OCI-LY1 (cell line): ENCODE measurements around the gene EPHA8.

Source experiments
- H2AFZ ChIP-seq: fragments of 200-600 bp; sonication (generic), shearing (Covaris generic); 2 replicates; pipeline ENCODE4 v1.6.0; 2014; ENCODE audit warnings: antibody characterized with exemption, mild to moderate bottlenecking, low read length
- H3F3A ChIP-seq: fragments of 200-600 bp; sonication (generic), shearing (Covaris generic); 2 replicates; pipeline ENCODE4 v1.6.0; 2014; ENCODE audit warnings: mild to moderate bottlenecking, antibody characterized with exemption, low read length, moderate library complexity; ENCODE audit not compliant: insufficient read depth
- H3K27ac ChIP-seq: fragments of 200-600 bp; sonication (generic); 2 replicates; pipeline ENCODE4 v1.5.1; 2014; ENCODE audit warnings: low read length, mixed run types, mild to moderate bottlenecking, low read depth; ENCODE audit not compliant: poor library complexity, severe bottlenecking
- H3K27me3 ChIP-seq: fragments of 200-600 bp; sonication (generic); 2 replicates; pipeline ENCODE4 v1.6.0; 2014; ENCODE audit warnings: antibody characterized with exemption, mild to moderate bottlenecking, low read length, moderate library complexity; ENCODE audit not compliant: insufficient read depth
- H3K36me3 ChIP-seq: fragments of 200-600 bp; sonication (generic); 2 replicates; pipeline ENCODE4 v1.6.1; 2014; ENCODE audit warnings: mild to moderate bottlenecking, antibody characterized with exemption, low read length, moderate library complexity, mixed read lengths; ENCODE audit not compliant: insufficient read depth
- H3K4me1 ChIP-seq: fragments of 200-600 bp; sonication (generic); 2 replicates; pipeline ENCODE4 v1.5.1; 2014; ENCODE audit warnings: mild to moderate bottlenecking, low read length, moderate library complexity; ENCODE audit not compliant: insufficient read depth, severe bottlenecking
- H3K4me2 ChIP-seq: fragments of 200-600 bp; sonication (generic), shearing (Covaris generic); 2 replicates; pipeline ENCODE4 v1.6.1; 2014; ENCODE audit warnings: low read length
- H3K4me3 ChIP-seq: fragments of 200-600 bp; sonication (generic); 2 replicates; pipeline ENCODE4 v1.5.1; 2014; ENCODE audit warnings: low read length, low read depth, mild to moderate bottlenecking, mixed read lengths; ENCODE audit not compliant: poor library complexity, severe bottlenecking
- H3K79me2 ChIP-seq: fragments of 200-600 bp; shearing (Covaris generic); 2 replicates; pipeline ENCODE4 v1.6.1; 2016; ENCODE audit warnings: mixed run types, low read length, mixed read lengths; ENCODE audit not compliant: insufficient read depth
- H3K9ac ChIP-seq: fragments of 200-600 bp; sonication (generic), shearing (Covaris generic); 2 replicates; pipeline ENCODE4 v1.6.1; 2014; ENCODE audit warnings: mild to moderate bottlenecking, low read length, mixed read lengths
- H3K9me2 ChIP-seq: fragments of 200-600 bp; sonication (generic), shearing (Covaris generic); 2 replicates; pipeline ENCODE4 v1.6.1; 2014; ENCODE audit warnings: low read depth, mild to moderate bottlenecking, low read length, mixed read lengths
- H3K9me3 ChIP-seq: fragments of 200-600 bp; shearing (Covaris generic); 2 replicates; pipeline ENCODE4 v1.6.1; 2014; ENCODE audit warnings: low read length, mixed read lengths
- H4K20me1 ChIP-seq: fragments of 200-600 bp; sonication (generic), shearing (Covaris generic); 2 replicates; pipeline ENCODE4 v1.6.0; 2016; ENCODE audit warnings: mild to moderate bottlenecking, low read length; ENCODE audit not compliant: insufficient read depth
- EZH2 ChIP-seq: fragments of 200-600 bp; sonication (generic), shearing (Covaris generic); IDR thresholded peaks from 2 replicates; pipeline ENCODE4 v1.8.0; 2017; ENCODE audit warnings: borderline replicate concordance, mixed run types, mild to moderate bottlenecking, antibody characterized with exemption, low read length, moderate library complexity, mixed read lengths
- TF ChIP-seq, protein P1 (sequence below): fragments of 200-600 bp; sonication (generic), shearing (Covaris generic); IDR thresholded peaks from 2 replicates; pipeline ENCODE4 v1.5.1; 2017; ENCODE audit warnings: mild to moderate bottlenecking, antibody characterized with exemption, low read length, moderate library complexity, mixed read lengths

Gene EPHA8

DNA sequence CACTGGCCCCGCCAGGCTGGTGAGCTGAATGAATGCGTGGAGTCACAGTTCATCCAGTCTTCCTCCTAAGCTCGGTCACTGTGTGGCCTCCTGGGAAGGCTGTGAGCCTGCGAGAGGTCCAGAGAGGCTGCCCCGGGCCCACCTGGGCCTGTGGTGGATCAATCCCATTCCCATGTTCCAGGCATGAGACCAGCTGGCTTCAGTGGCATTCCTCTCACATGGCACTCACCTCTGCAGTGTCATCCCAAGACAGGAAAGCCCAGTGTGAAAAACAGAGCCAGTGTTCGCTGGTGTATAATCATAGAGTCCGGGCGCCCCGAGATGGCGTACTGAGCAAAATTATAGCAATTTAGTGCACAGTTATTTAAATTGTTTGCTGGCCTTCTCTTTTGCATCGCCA, 37.6 kb upstream of the EPHA8 start:
- TF ChIP-seq, protein P1, sequence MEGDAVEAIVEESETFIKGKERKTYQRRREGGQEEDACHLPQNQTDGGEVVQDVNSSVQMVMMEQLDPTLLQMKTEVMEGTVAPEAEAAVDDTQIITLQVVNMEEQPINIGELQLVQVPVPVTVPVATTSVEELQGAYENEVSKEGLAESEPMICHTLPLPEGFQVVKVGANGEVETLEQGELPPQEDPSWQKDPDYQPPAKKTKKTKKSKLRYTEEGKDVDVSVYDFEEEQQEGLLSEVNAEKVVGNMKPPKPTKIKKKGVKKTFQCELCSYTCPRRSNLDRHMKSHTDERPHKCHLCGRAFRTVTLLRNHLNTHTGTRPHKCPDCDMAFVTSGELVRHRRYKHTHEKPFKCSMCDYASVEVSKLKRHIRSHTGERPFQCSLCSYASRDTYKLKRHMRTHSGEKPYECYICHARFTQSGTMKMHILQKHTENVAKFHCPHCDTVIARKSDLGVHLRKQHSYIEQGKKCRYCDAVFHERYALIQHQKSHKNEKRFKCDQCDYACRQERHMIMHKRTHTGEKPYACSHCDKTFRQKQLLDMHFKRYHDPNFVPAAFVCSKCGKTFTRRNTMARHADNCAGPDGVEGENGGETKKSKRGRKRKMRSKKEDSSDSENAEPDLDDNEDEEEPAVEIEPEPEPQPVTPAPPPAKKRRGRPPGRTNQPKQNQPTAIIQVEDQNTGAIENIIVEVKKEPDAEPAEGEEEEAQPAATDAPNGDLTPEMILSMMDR: no peak
- TF ChIP-seq EZH2: no peak
- Histone ChIP-seq H3K9ac (no peak overlapping the region), H3K36me3 (peaks cover 36% of the 10 kb centered on the region; the same call in 1 of the 2 replicates), H3K79me2 (no peaks in the 10 kb centered on the region), H4K20me1 (no peaks in the 10 kb centered on the region), H3F3A (no peaks in the 10 kb centered on the region), H3K27me3 (no peaks in the 10 kb centered on the region), H3K4me3 (no peak overlapping the region), H3K4me2 (no peak overlapping the region), H2AFZ (no peak overlapping the region), H3K9me3 (no peaks in the 10 kb centered on the region), H3K9me2 (no peaks in the 10 kb centered on the region), H3K27ac (no peak overlapping the region), H3K4me1 (no peaks in the 10 kb centered on the region)

DNA sequence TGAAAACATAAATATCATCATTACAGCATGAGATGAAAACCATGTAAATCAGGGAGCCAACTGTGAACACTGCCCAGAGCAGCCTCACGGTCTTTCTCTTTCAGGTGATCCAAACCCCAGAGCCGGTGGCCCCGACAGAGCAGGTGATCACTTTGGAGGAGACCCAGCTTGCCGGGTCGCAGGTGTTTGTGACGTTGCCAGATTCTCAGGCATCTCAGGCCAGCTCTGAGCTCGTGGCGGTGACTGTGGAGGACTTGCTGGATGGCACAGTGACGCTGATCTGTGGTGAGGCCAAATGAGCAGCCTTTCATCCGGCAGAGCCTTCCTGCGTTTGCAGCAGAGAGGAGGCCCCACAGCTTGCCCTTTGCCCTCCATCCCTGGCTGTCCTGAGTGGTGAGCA, 37.2 kb upstream of the EPHA8 start:
- Histone ChIP-seq H3K9ac (no peak overlapping the region), H3K4me3 (no peak overlapping the region), H3K9me2 (no peaks in the 10 kb centered on the region), H2AFZ (no peak overlapping the region), H3K27ac (no peak overlapping the region), H3K9me3 (no peaks in the 10 kb centered on the region), H3K36me3 (peaks cover 31% of the 10 kb centered on the region; the same call in 1 of the 2 replicates), H4K20me1 (no peaks in the 10 kb centered on the region), H3K4me1 (no peaks in the 10 kb centered on the region), H3K4me2 (no peak overlapping the region), H3F3A (no peaks in the 10 kb centered on the region), H3K27me3 (no peaks in the 10 kb centered on the region), H3K79me2 (no peaks in the 10 kb centered on the region)
- no peak for TF ChIP-seq EZH2

DNA sequence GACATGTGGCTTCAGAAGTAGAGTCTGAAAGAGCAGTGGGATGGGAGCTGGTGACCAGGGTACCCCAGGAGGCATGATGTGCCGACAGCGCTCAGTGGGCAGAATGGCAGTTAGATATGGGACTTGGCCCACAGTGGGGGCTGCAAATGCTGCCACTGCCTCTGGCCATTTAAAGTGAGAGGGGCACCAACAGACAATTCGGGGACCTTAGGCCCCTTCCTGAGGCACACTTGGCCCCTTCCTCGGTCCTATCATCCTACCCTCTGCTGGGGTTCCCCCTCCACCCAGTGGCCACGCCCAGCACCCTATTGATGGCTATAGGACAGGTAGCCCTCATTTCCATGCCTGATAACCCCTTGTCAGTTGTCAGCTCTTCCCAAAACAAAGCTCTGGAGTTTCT, 36.6 kb upstream of the EPHA8 start:
- H2AFZ ChIP-seq: no peak overlapping the region
- no peaks in the 10 kb centered on the region for H3K9me2 ChIP-seq
- H3K27ac ChIP-seq: no peak overlapping the region
- no peak overlapping the region for H3K9ac ChIP-seq
- H3K36me3 ChIP-seq: peaks cover 25% of the 10 kb centered on the region; the same call in 1 of the 2 replicates
- no peak overlapping the region for H3K4me3 ChIP-seq
- H3K79me2 ChIP-seq: no peaks in the 10 kb centered on the region
- H3K4me1 ChIP-seq: no peaks in the 10 kb centered on the region
- TF ChIP-seq EZH2: no peak
- TF ChIP-seq, protein P1: no peak
- no peaks in the 10 kb centered on the region for H4K20me1 ChIP-seq
- no peak overlapping the region for H3K4me2 ChIP-seq
- no peaks in the 10 kb centered on the region for H3K27me3 ChIP-seq
- no peaks in the 10 kb centered on the region for H3K9me3 ChIP-seq
- no peaks in the 10 kb centered on the region for H3F3A ChIP-seq

DNA sequence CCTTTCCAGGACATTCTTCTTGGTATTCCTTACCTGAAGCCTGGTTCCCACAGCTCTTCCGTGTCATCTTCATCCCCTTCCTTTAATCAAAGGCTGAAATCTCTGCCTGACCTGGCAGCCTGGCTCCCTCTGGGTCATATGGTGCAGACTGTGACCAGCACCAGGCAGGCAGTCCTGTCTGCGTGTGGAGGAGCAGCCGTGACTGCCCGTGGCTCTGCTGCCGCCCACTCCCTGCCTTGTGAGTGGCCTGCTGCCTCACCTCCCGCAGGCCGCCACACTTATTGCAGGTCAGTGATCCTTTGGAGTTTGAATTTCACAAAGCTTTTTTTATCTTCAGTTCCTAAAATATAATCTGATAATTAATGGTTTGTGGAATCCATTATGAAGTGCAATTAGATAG, 36.2 kb upstream of the EPHA8 start:
- Histone ChIP-seq H3K9me2 (no peaks in the 10 kb centered on the region), H3F3A (no peaks in the 10 kb centered on the region), H2AFZ (no peak overlapping the region), H3K36me3 (peaks cover 23% of the 10 kb centered on the region; the same call in 1 of the 2 replicates), H3K9me3 (no peaks in the 10 kb centered on the region), H3K27me3 (no peaks in the 10 kb centered on the region), H3K4me1 (no peaks in the 10 kb centered on the region), H3K27ac (no peak overlapping the region), H3K79me2 (no peaks in the 10 kb centered on the region), H3K4me3 (no peak overlapping the region), H3K9ac (no peak overlapping the region), H4K20me1 (no peaks in the 10 kb centered on the region), H3K4me2 (no peak overlapping the region)
- TF ChIP-seq, protein P1: no peak
- no peak for TF ChIP-seq EZH2
